ENCODE measurements around the gene RBBP7. TPM values are rescaled to one million over a fixed set of nuclear protein-coding genes. Genes with fewer than 3 reads are reported as not detected.
A peak's percentile ranks its signal among the peaks of the same experiment; 100 is the strongest.

The RBBP7 gene
- total RNA-seq: 100 to 1,000 TPM in 1 of 2 donors, 10 to 100 TPM in 1; 98.7 to 102 TPM
- long read RNA-seq, donor 1, transcript RBBP7-203 (12 exons, 2,333 nt): major isoform, 47 of 57 reads
- long read RNA-seq, donor 1, partial matches to known transcripts: 5 of 57 reads
- long read RNA-seq, donor 1, other reads (novel, unspliced or antisense): 5 of 57 reads
- long read RNA-seq, donor 2, transcript RBBP7-203 (12 exons, 2,333 nt): major isoform, 259 of 285 reads
- long read RNA-seq, donor 2, transcript RBBP7-204 (12 exons, 1,904 nt): minor isoform, 5 of 285 reads
- long read RNA-seq, donor 2, partial matches to known transcripts: 5 of 285 reads
- long read RNA-seq, donor 2, other reads (novel, unspliced or antisense): 11 of 285 reads

DNA sequence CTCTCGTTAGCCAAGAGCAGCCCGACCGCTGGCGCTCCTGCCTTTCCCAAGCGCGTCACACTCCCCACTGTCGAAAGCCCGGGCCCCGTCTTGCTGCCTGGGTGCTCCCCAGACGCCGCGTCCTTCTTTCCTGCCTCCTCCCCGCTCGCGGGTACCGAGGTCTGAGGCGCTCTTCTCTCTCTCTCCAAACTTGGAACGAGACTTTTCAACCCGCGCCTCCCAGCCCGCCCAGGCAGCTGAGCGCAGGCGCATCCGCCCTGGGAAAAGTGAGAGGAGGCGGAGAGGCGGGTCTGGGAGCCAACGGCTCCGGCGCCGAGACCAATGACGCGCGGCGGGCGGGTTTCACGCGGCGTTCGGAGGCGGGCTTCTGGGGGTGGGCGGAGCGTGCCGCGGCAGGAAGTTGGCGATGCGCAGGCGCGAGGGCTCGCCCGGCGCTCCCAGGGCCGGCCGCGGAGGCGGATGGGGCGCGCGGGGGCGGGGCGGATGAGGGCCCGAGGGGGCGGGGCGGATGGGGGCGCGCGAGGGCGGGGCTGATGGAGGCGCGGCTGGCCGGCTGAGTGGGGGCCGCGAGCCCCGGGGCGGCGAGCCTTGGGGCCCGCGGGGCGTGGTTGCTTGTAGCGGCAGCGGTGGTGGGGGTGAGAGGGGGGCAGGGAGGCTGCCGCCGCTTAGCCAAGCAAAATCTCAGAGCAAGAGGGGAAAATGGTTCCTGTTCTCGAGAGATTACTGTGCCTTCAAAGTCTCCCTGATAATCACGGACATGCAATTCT lies at the start of gene RBBP7:
Gene RBBP7, minus strand, starts transcription at position 268 of the 767 bp plus-strand sequence. CDS start 309 bp downstream, outside the sequence.
- DNase-seq (ENCODE audit: low spot score): peak; percentile 98
- intact Hi-C loops (cut with DNase I): no loop called here

DNA sequence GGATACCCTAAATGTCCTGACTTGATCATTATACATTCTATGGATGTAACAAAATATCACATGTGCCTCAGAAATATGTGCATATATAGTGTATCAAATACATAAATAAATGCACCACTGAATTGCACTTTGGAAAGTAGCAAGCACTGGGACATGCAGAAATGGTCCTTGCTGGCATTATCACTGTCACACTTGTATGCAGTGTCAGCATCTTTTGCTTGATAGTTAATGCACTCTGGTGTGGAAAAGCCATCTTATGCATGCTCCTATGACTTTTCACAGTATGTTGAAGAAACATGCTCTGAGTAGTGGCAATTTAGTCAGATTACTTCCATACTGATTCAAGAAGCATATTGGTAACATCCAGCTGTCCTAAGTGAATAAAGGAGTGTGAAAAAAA lies 48.8 kb upstream of the RBBP7 start:
- intact Hi-C loops (cut with DNase I): no loop called here
- no peak for DNase-seq (ENCODE audit: low spot score)

DNA sequence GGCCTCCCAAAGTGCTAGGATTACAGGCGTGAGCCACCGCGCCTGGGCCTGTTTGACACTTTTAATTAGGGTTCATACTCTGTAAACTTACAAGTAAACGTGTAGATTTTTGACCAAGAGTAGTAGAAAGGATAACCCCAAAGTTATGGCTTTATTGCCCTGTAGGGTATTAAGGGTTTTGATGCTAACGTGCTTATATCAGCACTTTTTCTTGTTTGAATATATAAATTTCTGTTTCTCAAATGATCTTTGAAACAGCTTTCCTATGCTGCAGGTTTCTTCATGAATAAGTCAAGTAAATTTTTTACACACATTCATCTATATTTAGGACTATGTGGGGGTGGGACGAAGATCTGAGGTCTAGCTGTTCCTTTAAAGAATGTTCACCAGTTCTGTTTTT lies 47.0 kb upstream of the RBBP7 start:
- no peak for DNase-seq (ENCODE audit: low spot score)
- intact Hi-C loops (cut with DNase I): no loop called here

DNA sequence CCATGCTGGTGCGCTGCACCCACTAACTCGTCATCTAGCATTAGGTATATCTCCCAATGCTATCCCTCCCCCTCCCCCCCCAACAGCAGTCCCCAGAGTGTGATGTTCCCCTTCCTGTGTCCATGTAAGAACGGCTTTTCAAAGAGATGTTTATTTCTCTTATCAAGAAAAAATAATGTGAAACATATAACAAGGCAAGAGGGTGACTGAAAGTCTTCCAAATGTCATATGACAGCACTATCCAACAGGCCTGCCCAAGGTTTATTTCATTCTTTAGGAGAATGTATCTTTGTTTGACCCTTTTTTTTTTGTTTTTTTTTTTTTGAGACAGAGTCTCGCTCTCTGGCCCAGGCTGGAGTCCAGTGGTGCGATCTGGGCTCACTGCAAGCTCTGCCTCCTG lies 46.4 kb upstream of the RBBP7 start:
- no peak for DNase-seq (ENCODE audit: low spot score)
- intact Hi-C loops (cut with DNase I): no loop called here

DNA sequence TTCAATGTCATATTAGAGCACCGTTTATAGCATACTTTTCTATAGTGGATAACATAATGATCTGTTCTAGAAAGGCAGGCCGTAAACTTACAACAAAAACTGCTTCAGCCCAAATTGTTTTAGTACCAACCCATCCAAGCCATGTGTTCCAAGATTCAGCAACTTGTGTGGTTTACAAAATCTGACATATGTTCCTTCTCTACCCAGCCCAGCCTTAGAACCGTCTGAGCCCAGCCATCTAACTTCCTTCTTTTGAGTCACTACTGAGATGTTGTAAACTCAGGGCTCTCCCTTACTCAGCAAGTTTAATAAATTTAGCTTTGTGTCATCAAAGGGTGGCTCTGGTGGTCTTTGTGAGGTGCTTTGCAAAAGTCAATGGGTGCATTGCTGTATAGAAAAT lies 43.9 kb upstream of the RBBP7 start:
- intact Hi-C loops (cut with DNase I): no loop called here
- no peak for DNase-seq (ENCODE audit: low spot score)

DNA sequence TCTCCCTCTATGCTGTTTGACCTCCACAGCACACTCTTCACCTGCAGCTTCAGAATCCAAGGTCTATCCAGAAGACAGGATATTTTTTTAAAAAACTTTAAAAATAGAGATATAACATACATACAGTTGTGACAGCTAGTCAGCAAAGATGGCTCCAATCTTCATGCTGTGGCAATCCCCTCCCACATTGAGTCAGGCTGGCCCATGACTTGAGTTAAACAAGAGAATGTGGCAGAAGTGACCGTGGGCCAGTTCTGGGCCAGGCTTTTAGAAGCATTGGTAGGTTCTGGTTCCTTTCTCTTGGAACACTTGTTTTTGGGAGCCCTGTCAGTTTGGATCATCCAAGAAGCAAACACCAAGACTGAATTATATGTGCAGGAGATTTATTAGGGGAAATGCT lies 40.2 kb upstream of the RBBP7 start:
- intact Hi-C loops (cut with DNase I): no loop called here
- DNase-seq (ENCODE audit: low spot score): no peak

DNA sequence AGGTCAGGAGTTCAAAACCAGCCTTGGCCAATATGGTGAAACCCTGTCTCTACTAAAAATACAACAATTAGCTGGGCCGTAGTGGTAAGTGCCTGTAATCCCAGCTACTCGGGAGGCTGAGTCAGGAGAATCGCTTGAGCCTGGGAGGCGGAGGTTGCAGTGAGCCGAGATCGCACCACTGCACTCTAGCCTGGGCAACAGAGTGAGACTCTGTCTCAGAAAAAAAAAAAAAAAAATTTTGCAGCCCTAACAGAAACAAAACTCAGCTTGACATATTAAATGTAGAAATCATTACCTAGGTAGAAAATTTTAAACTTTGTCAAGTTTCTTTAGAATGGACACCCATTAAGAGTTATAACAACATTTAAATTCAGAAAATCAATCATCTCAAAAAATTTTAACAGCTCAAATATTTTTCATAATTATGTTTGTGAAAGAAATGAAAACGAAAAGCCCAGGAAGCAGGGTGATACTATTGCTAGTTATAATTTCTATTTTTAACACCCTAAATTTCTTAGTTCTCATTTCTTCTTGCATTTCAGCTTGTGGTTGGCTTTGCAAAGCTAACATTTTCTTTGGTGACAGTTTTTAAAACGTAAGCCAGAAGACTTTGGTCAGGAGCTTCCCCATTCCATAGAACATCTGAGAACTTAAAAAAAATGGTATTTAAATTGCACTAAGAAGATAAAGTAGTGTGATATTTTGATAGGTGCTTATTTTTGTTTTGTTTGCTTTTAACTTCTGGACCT lies 33.3 kb upstream of the RBBP7 start:
- no peak for DNase-seq (ENCODE audit: low spot score)
- intact Hi-C loops (cut with DNase I): no loop called here

DNA sequence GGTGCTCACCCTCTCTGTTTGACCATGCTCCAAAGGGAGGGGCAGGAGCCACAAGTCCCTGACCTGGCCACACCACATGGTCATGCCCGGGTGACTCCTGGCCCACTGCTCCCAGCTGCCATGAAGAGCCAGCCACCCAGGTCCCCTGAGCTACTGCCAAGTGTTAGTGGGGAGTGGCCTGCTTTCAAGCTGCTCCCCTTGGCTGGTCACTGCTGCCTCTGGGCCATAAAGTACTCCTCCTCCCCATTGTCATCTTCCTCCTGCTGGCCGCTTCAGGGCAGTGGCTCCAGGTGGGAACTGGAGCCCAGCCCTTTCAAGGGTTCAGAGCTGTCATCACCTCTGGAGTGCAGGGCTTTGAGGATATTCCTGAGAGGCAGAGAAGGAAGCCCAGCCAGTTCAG lies 27.3 kb upstream of the RBBP7 start:
- intact Hi-C loops (cut with DNase I): no loop called here
- DNase-seq (ENCODE audit: low spot score): no peak

DNA sequence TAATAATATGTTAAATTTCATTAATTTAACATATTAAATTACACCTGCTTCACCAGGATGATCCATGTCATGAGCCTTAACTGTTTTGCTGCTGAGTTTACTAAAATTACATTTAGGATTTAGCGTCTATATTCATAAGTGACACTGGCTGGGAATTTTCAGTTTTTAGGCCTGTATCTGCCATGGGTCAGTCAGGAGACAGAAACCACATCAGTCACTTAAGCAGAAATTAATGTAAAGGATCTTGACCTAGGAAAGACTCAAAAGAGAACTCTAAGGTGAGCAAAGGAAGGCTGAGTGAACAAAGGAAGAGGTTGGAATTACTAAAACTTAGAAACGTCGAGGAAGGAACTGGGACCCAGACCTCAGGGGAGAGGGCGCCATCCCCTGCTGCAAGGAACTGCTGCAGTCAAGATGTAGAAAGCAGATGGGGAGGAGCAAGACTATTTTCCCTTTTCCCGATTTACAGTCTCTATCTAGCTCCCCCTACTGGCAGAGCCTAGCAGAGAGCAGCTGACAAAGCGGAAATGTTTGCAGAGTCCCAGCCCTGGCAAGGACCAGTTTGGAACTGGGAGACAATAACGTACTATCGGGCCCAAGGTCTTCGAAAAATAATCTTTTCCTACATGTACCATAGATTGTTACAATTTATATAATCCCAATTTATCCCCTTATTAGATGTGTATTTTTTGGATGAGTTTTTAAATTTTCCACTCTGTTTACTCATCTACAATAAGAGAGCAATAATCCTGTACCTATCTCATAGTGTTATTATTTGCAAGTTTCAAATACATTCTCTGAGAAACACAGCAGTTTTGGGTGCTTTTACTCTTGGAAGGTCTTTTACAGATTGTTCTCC lies 22.6 kb upstream of the RBBP7 start:
- intact Hi-C loops (cut with DNase I): no loop called here
- DNase-seq (ENCODE audit: low spot score): no peak

DNA sequence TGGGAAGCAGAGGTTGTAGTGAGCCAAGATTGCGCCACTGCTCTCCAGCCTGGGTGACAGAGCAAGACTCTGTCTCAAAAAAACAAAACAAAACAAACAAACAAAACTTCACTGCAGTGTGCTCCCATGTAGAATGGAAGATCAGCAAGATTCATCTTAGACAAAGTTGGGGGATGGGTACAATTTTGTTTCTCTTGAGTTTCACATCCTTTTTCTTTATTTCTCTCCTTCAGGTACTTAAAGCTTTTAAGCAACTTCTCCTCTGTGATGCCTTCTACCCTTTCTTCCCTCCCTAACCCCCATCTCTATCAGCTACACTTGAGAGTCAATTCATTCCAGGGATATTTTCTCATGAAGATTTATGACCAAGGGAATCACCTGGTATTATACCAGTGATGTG lies 15.5 kb upstream of the RBBP7 start:
- intact Hi-C loops (cut with DNase I): no loop called here
- no peak for DNase-seq (ENCODE audit: low spot score)

DNA sequence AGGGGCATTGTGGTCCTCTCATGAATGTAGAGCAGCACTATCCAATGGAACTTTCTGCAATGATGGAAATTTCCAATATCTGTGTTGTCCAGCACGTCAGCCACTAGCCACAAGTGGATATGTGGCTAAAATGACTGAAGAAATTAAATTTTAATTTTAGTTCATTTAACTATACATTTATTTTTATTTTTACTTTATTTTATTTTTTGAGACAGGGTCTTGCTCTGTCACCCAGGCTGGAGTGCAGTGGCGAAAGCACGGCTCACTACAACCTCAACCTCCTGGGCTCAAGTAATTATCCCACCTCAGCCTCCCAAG lies 13.3 kb upstream of the RBBP7 start:
- no peak for DNase-seq (ENCODE audit: low spot score)
- intact Hi-C loops (cut with DNase I): no loop called here

DNA sequence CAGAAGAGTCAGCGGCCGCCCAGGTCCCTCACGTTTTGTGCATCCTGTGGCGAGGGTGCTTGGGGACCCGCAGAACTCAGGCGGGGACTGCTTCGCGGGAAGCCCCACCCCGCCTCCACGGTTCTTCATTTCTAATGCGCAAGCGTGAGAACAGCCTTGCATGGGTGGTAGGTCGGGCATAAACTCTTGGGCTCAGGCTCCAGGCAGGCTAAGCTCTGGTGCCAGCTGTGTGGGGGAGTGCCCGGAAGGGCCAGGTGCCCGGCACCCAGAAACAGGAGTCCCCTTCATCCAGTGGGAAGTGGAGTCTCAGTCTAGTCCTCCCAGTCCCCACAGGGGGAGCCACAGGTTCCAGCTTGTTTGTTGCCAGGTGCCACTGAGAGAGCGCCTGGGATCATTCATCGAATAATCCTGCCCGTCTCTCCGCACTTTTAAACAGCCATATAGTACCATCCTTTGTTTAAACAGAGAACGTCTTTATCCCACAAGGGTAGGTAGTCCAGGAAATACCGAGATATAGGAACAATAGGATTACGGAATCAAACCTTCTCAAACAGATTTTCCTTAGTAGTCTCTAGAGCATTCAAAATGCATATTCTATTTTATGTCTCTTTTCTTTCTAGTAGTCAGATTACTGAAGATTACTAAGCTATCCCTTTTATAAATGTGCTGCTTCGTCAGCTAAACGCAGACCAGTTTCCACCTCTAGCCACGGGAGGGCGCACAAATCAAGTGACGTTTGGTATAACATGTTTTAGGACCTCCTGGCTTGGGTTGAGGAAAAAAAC lies 12.7 kb upstream of the RBBP7 start:
- DNase-seq (ENCODE audit: low spot score): peak; percentile 85
- intact Hi-C loops (cut with DNase I): no loop called here

DNA sequence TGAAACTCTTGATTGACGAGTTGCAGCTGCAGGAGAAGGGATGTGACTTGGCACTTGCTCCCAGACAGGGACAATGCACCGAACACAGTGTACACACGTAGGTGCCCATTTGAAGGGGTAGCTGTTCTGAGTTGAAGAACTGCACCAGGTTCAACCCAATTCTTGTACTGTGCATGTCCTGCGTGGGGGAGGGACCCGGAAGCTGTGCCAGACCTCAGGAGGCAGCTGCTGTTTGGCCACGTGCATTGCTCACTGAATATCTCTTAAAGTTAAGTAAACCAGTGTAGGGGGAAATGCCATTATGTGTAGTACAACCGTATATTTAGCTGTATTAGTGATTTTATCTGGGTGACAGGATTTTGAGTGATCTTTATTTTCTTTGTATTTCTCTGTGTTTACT lies 12.0 kb upstream of the RBBP7 start:
- no peak for DNase-seq (ENCODE audit: low spot score)
- intact Hi-C loops (cut with DNase I): no loop called here

DNA sequence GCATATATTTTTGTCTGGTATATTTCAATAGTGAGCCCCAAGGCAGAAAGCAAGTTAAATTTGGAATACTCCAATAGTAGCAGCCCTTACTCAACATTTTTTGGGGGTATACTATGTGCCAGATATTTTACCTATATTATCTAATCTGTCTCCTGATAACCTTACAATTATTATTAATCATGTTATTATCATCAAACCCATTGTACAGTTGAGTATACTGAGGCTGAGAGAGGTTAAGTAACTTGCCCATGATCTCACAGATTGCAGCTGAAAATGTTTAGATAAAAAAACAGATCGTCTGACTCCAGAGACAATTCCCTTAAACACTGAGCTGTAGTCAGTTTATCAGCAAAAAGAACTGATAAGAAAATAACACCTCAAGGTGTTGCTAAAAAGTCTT lies 6.5 kb upstream of the RBBP7 start:
- intact Hi-C loops (cut with DNase I): no loop called here
- DNase-seq (ENCODE audit: low spot score): no peak

DNA sequence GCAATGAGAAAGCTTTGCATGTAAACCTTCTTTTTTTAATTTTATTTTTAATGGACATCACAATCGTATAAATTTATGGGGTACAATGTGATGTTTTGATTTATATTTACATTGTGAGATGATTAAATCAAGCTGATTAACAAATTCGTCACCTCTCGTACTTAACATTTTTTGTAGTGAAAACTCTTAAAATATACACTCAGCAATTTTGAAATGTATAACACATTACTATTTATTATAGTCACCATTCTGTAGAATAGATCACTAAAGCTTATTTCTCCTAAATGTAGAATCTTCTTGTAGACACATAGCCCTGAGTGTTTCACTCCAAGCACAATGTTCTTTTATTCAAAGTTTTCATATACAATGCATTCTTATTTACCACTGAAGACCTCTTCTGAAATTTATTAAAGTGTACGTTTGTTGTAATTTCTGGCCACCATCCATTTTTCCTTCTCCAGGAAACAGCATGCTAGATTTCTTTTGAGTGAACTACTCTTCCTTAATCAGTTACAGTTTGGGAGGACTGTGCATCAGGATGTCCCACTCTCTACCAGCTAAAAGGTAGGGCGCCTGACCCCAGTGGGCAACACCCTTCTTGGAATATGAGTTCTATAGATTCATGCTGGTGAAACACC lies 4.4 kb upstream of the RBBP7 start:
- DNase-seq (ENCODE audit: low spot score): no peak
- intact Hi-C loops (cut with DNase I): no loop called here

DNA sequence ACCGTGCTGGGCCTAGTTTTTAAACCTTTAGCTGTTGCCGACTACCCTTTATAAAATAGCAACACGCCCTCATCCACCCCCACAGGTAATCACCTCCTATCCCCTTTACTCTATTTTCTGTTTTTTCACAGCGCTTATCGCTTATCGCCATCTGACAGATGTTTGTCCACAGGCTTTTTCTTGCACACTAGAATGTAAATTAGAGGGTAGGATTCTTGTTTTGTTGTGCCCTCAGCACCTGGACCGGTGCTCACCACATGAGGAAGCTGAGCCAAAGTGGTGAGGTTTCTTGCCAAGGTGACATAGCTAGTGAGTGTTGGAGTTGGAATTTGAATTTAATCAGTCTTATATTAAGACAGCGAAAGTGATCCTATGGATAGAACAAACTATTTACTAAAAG lies 2.9 kb upstream of the RBBP7 start:
- no peak for DNase-seq (ENCODE audit: low spot score)

DNA sequence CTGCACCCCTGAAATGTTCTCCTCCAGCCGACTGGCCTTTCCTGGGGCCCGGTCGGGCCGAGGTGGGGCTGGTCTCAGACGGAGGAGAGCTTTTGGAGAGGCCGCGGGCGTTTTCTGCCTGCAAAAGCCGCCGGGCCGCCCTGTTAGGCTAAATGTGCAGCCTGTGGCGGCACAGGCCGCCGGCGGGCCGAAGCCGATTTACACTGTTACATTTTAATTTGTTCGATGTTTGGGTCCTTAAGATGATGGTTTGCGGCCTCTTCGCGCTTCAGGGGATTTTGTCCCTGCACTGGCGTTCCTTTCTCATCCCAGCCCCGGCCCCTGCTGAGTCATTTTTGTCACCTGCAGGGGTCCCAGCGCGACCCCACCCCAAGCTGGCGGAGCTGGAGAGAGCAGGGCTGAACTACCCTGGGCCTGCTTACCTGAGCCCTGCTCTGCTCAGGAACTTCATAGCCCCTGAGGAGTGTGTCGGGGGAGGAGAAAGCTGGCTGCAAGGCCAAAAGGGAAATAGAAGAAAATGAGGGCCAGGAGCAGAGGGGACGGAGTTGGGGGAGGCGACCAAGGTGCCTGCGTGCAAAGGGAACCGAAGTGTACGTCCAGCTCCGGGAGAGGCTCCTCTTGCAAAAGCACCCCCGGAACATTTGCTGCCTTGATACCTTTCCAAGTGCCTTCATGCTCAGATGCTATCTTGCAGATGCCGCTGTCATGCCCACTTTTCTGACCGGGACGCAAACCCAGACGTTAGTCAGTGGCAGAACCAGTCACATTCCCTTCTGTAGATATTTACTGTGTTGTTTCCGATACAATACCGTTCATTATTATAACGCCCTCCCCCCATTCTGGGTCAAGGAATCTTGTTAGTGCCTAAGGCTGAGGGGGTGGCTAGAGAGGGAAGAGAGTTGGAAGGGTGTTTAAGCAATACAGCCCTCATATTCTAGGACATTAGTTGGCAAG lies 977 bp upstream of the RBBP7 start:
- peak; percentile 86 for DNase-seq (ENCODE audit: low spot score)
- intact Hi-C loops (cut with DNase I): no loop called here

More for the DNA sequence above, 2.9 kb upstream of the RBBP7 start:
- intact Hi-C loops (cut with DNase I): no loop called here

Data from posterior vena cava (tissue), 2 donors.